Lung (tissue), 12 donors: Measurements from ENCODE around the gene COPG1. TPM values are rescaled to one million over a fixed set of nuclear protein-coding genes. Genes with fewer than 3 reads are reported as not detected.
"Not testable (repeated sequence)": the region's sequence is repeated elsewhere in the genome, so short reads cannot be mapped to it uniquely, and the experiment has no call there.

Experiments
- ATAC-seq: fragments of 200-7000 bp; cut with Tn5 transposase; one replicate; pipeline ENCODE4 v1.9.1; 2020; ENCODE audit warnings: moderate number of reproducible peaks; ENCODE audit not compliant: insufficient read depth, low FRiP score
- DNase-seq, 3 donors: peaks; one replicate each; pipeline ENCODE4 v3.0.0-alpha.2; 2013 to 2017
- H3K27ac ChIP-seq, 2 donors: one replicate each; pipeline ENCODE4 v1.5.1; 2013; ENCODE audit warnings: mild to moderate bottlenecking in 2 of 2, moderate library complexity in 2 of 2, control low read depth in 1 of 2, inconsistent platforms in 1 of 2, low read depth in 1 of 2, low read length in 1 of 2
- H3K27me3 ChIP-seq, 3 donors: one replicate each; pipeline ENCODE4 v1.5.1; 2013; ENCODE audit warnings: low read length in 2 of 3; ENCODE audit not compliant: control insufficient read depth in 3 of 3, insufficient read depth in 3 of 3
- H3K36me3 ChIP-seq, 4 donors: one replicate each; pipeline ENCODE4 v1.5.1; 2013; ENCODE audit warnings: low read length in 4 of 4, mild to moderate bottlenecking in 1 of 4, moderate library complexity in 1 of 4; ENCODE audit not compliant: control insufficient read depth in 4 of 4, insufficient read depth in 4 of 4
- H3K4me1 ChIP-seq, 5 donors: one replicate each; pipeline ENCODE4 v1.5.1; 2013; ENCODE audit warnings: low read length in 5 of 5, mild to moderate bottlenecking in 2 of 5, moderate library complexity in 1 of 5; ENCODE audit not compliant: control insufficient read depth in 5 of 5, insufficient read depth in 5 of 5
- H3K4me3 ChIP-seq: one replicate; pipeline ENCODE4 v1.5.1; 2013; ENCODE audit warnings: mild to moderate bottlenecking, control low read depth, moderate library complexity
- H3K9ac ChIP-seq, 2 donors: one replicate each; pipeline ENCODE4 v1.5.1; 2013; ENCODE audit warnings: low read length in 2 of 2, control low read depth in 1 of 2; ENCODE audit not compliant: insufficient read depth in 1 of 2
- H3K9me3 ChIP-seq, 4 donors: one replicate each; pipeline ENCODE4 v1.5.1; 2013; ENCODE audit warnings: low read length in 3 of 4, mild to moderate bottlenecking in 1 of 4, moderate library complexity in 1 of 4; ENCODE audit not compliant: control insufficient read depth in 4 of 4, insufficient read depth in 3 of 4
- CTCF ChIP-seq: IDR thresholded peaks from 2 replicates; pipeline ENCODE4 v1.5.1; 2012; ENCODE audit warnings: mild to moderate bottlenecking; ENCODE audit errors: control extremely low read depth, extremely low read depth
- WGBS, 2 donors: extraction: QIAGEN DNeasy Blood & Tissue Kit; methylation state at CpG; one replicate each; pipeline ENCODE4 v1.1.7; 2013; 5-methylcytosine and 5-hydroxymethylcytosine counted together
- polyA plus RNA-seq, 2 donors: library from polyadenylated mRNA; stranded (reverse); fragments of 200-250 nt; gene quantifications; one replicate each; pipeline ENCODE4 v1.2.1, GENCODE V29; 2013
- total RNA-seq, 2 donors: library from RNA; depleted of rRNA in 1 of 2; stranded (reverse); fragments of >200 nt in 1 of 2; gene quantifications; one replicate each; pipeline ENCODE4 v1.2.1, GENCODE V29; 2014 to 2021
- donor health status: control.
- donor health status: control.
- donor health status: Bipolar disorder and iron deficiency.
- donor health status: healthy.
- donor health status: DM: yes; HTN: yes; CAD: no.

The COPG1 gene
- total and polyA plus RNA-seq, 4 donors, result 126 to 234 (median 146) TPM

GRCh38 chr3:129263161-129263910 is 13.9 kb downstream of the COPG1 start:
- H3K4me3 ChIP-seq, result no peak overlapping the region
- H3K27me3 ChIP-seq, result no peaks in the 10 kb centered on the region
- no peak overlapping the region for H3K9ac ChIP-seq
- no peak for DNase-seq
- H3K36me3 ChIP-seq, result peaks cover 49 to 69% (median 59%) of the 10 kb centered on the region in 4 donors
- WGBS, 2 donors, result 86 to 93% methylated on average over 6 of the region's 6 CpGs
- no peak for ATAC-seq
- no peak overlapping the region for H3K27ac ChIP-seq
- no peaks in the 10 kb centered on the region for H3K9me3 ChIP-seq
- no peaks in the 10 kb centered on the region for H3K4me1 ChIP-seq
- TF ChIP-seq CTCF, result no peak

- not testable (repeated sequence) for H3K27me3 ChIP-seq, DNase-seq, H3K27ac ChIP-seq, H3K4me3 ChIP-seq, H3K4me1 ChIP-seq, H3K9ac ChIP-seq, ATAC-seq, H3K9me3 ChIP-seq
- WGBS, 2 donors, result 87 to 94% methylated on average over 6 of the region's 6 CpGs
- H3K36me3 ChIP-seq, result peaks cover 61 to 72% (median 65%) of the 10 kb centered on the region in 4 donors
These were observed 15.6 kb downstream of the COPG1 start for GRCh38 chr3:129264994-129265393.

GRCh38 chr3:129266651-129267050 is 17.2 kb downstream of the COPG1 start:
- H3K27ac ChIP-seq, result no peak overlapping the region
- DNase-seq (no peak), ATAC-seq (no peak)
- 94 to 97% methylated on average over 4 of the region's 4 CpGs for WGBS, 2 donors
- TF ChIP-seq CTCF, result no peak
- H3K9ac ChIP-seq, result no peak overlapping the region
- no peak overlapping the region for H3K4me3 ChIP-seq
- H3K4me1 ChIP-seq, result no peaks in the 10 kb centered on the region
- peaks cover 52 to 65% (median 58%) of the 10 kb centered on the region in 4 donors for H3K36me3 ChIP-seq
- H3K9me3 ChIP-seq, result no peaks in the 10 kb centered on the region
- no peaks in the 10 kb centered on the region for H3K27me3 ChIP-seq

GRCh38 chr3:129268396-129268795 is 19.0 kb downstream of the COPG1 start:
- no peak overlapping the region for H3K9ac ChIP-seq

More at GRCh38 chr3:129268396-129268795, 19.0 kb downstream of the COPG1 start:
- Histone ChIP-seq H3K27me3 (no peaks in the 10 kb centered on the region), H3K4me3 (no peak overlapping the region), H3K27ac (no peak overlapping the region), H3K4me1 (no peaks in the 10 kb centered on the region), H3K36me3 (peaks cover 57 to 67% (median 66%) of the 10 kb centered on the region in 4 donors), H3K9me3 (no peaks in the 10 kb centered on the region)
- ATAC-seq (no peak), DNase-seq (no peak)
- 98% methylated on average over 4 of the region's 4 CpGs for WGBS, 2 donors
- no peak for TF ChIP-seq CTCF
